OCI-LY7 (cell line): ENCODE measurements around the gene SLN. TPM values are rescaled to one million over a fixed set of nuclear protein-coding genes. Genes with fewer than 3 reads are reported as not detected.

Experiments
- BruUV-seq: library from RNA; stranded (reverse); fragments of 400-500 nt; replicated peaks from 2 replicates; lab custom pipeline; 2021; lab: Mats Ljungman, UMichigan
- CTCF ChIA-PET: fragments of 300-600 bp; sonication (Branson Sonifier 250); formaldehyde crosslinking; loops from one replicate; lab custom pipeline; 2022; ENCODE audit warnings: antibody characterized with exemption; ENCODE audit not compliant: unreplicated experiment; lab: Charles Lee
- POLR2A ChIA-PET: fragments of 300-600 bp; sonication (Branson Sonifier 250); formaldehyde crosslinking; loops from one replicate; lab custom pipeline; 2022; ENCODE audit warnings: antibody characterized with exemption; lab: Charles Lee
- DNase-seq: peaks from one replicate; pipeline ENCODE4 v3.0.0-alpha.2; 2015; ENCODE audit warnings: low spot score
- H2AFZ ChIP-seq: fragments of 200-600 bp; sonication (generic), shearing (Covaris generic); 2 replicates; pipeline ENCODE4 v1.6.1; 2014; ENCODE audit warnings: mild to moderate bottlenecking, antibody characterized with exemption, low read length, moderate library complexity
- H3K27ac ChIP-seq: fragments of 200-600 bp; sonication (generic); 2 replicates; pipeline ENCODE4 v1.5.1; 2014; ENCODE audit warnings: mixed run types, low read depth, mild to moderate bottlenecking, moderate library complexity, low read length, inconsistent platforms; ENCODE audit not compliant: poor library complexity, severe bottlenecking
- H3K36me3 ChIP-seq: fragments of 200-600 bp; sonication (generic); 2 replicates; pipeline ENCODE4 v1.6.1; 2014; ENCODE audit warnings: mild to moderate bottlenecking, antibody characterized with exemption, low read length, moderate library complexity, mixed read lengths; ENCODE audit not compliant: insufficient read depth
- H3K4me1 ChIP-seq: fragments of 200-600 bp; sonication (generic); 2 replicates; pipeline ENCODE4 v1.5.1; 2014; ENCODE audit warnings: mild to moderate bottlenecking, low read length; ENCODE audit not compliant: insufficient read depth, poor library complexity, severe bottlenecking
- H3K4me2 ChIP-seq: fragments of 200-600 bp; sonication (generic); 2 replicates; pipeline ENCODE4 v1.6.1; 2014; ENCODE audit warnings: mild to moderate bottlenecking, low read length
- H3K4me3 ChIP-seq: fragments of 200-600 bp; sonication (generic); 2 replicates; pipeline ENCODE4 v1.5.1; 2014; ENCODE audit warnings: mild to moderate bottlenecking, low read depth, low read length; ENCODE audit not compliant: poor library complexity, severe bottlenecking
- H3K79me2 ChIP-seq: fragments of 200-600 bp; sonication (generic); 2 replicates; pipeline ENCODE4 v1.6.1; 2016; ENCODE audit warnings: low read depth, mild to moderate bottlenecking, low read length, moderate library complexity, mixed read lengths; ENCODE audit not compliant: insufficient read depth
- H3K9me2 ChIP-seq: fragments of 200-600 bp; sonication (generic); 2 replicates; pipeline ENCODE4 v1.6.1; 2016; ENCODE audit warnings: mild to moderate bottlenecking, low read length, mixed read lengths; ENCODE audit not compliant: insufficient read depth
- H3K9me3 ChIP-seq: fragments of 200-600 bp; sonication (generic); 2 replicates; pipeline ENCODE4 v1.6.1; 2014; ENCODE audit warnings: mild to moderate bottlenecking, mixed run types, low read length, mixed read lengths
- H4K20me1 ChIP-seq: fragments of 200-600 bp; sonication (generic); 2 replicates; pipeline ENCODE4 v1.6.1; 2014; ENCODE audit warnings: mild to moderate bottlenecking, antibody characterized with exemption, low read length, moderate library complexity, mixed read lengths; ENCODE audit not compliant: insufficient read depth
- CTCF ChIP-seq: fragments of 200-600 bp; sonication (generic); conservative IDR thresholded peaks from 2 replicates; pipeline ENCODE4 v1.5.1; 2014; ENCODE audit warnings: mild to moderate bottlenecking, antibody characterized with exemption, low read length, moderate library complexity, mixed read lengths
- EZH2phosphoT487 ChIP-seq: fragments of 200-600 bp; sonication (generic); IDR thresholded peaks from 2 replicates; pipeline ENCODE4 v1.6.1; 2018; ENCODE audit warnings: low read depth, borderline replicate concordance, mild to moderate bottlenecking, mixed run types, antibody characterized with exemption, low read length, moderate library complexity, mixed read lengths
- intact Hi-C: fragments of 100-400 bp; cut with micrococcal nuclease; formaldehyde crosslinking; loops from one replicate; pipeline ENCODE4 v1.10.0; 2022; ENCODE audit not compliant: unreplicated experiment
- total RNA-seq, 2 experiments: library from RNA; depleted of rRNA in 1 of 2; stranded (reverse); fragments of >200 nt in 1 of 2; shearing (Covaris generic) in 1 of 2; gene quantifications; 2 replicates each; pipeline ENCODE4 v1.2.3, GENCODE V29; 2014 to 2022

Gene SLN
- total RNA-seq, 2 experiments from 2014 or later, result not detected

- no peak overlapping the region for H3K27ac ChIP-seq
- DNase-seq, result no peak
- ChIA-PET POLR2A (no interaction called here), CTCF (no interaction called here)
- H3K4me1 ChIP-seq, result no peaks in the 10 kb centered on the region
- no peaks in the 10 kb centered on the region for H3K9me3 ChIP-seq
- intact Hi-C loops, result no loop called here
- H3K79me2 ChIP-seq, result no peaks in the 10 kb centered on the region
- H3K4me2 ChIP-seq, result no peak overlapping the region
- no peaks in the 10 kb centered on the region for H3K36me3 ChIP-seq
- H4K20me1 ChIP-seq, result no peaks in the 10 kb centered on the region
- H2AFZ ChIP-seq, result no peak overlapping the region
- H3K4me3 ChIP-seq, result no peak overlapping the region
- no peak for TF ChIP-seq CTCF
- TF ChIP-seq EZH2phosphoT487, result no peak
- no peaks in the 10 kb centered on the region for H3K9me2 ChIP-seq
- BruUV-seq, result no TSS peak
These were observed 44.7 kb upstream of the SLN start for GRCh38 chr11:107756553-107756952.

GRCh38 chr11:107752949-107753822 is 41.3 kb upstream of the SLN start:
- intact Hi-C loops, result no loop called here
- BruUV-seq, result no TSS peak
- H3K79me2 ChIP-seq, result no peaks in the 10 kb centered on the region
- ChIA-PET POLR2A (no interaction called here), CTCF (no interaction called here)
- H3K9me3 ChIP-seq, result no peaks in the 10 kb centered on the region
- H3K4me2 ChIP-seq, result no peak overlapping the region
- H2AFZ ChIP-seq, result no peak overlapping the region
- H3K27ac ChIP-seq, result no peak overlapping the region
- H3K4me3 ChIP-seq, result no peak overlapping the region
- DNase-seq, result no peak
- H3K4me1 ChIP-seq, result no peaks in the 10 kb centered on the region
- no peaks in the 10 kb centered on the region for H4K20me1 ChIP-seq
- H3K36me3 ChIP-seq, result no peaks in the 10 kb centered on the region
- TF ChIP-seq EZH2phosphoT487 (no peak), CTCF (no peak)
- H3K9me2 ChIP-seq, result no peaks in the 10 kb centered on the region

- Histone ChIP-seq H3K27ac (no peak overlapping the region), H2AFZ (no peak overlapping the region), H3K4me3 (no peak overlapping the region), H4K20me1 (no peaks in the 10 kb centered on the region), H3K4me2 (no peak overlapping the region), H3K9me2 (no peaks in the 10 kb centered on the region), H3K36me3 (no peaks in the 10 kb centered on the region), H3K4me1 (no peaks in the 10 kb centered on the region), H3K9me3 (no peaks in the 10 kb centered on the region), H3K79me2 (no peaks in the 10 kb centered on the region)
- intact Hi-C loops, result no loop called here
- ChIA-PET CTCF (no interaction called here), POLR2A (interaction anchor here (0.6 kb wide), 1 partner anchor 193 kb away, joined by 3 read pairs; no protein-coding TSS in a partner anchor)
- TF ChIP-seq EZH2phosphoT487 (no peak), CTCF (no peak)
- BruUV-seq, result no TSS peak
- no peak for DNase-seq
These were observed 40.7 kb upstream of the SLN start for GRCh38 chr11:107752508-107752907.
